Measurements from ENCODE around the gene APCDD1.
"Not testable (repeated sequence)": the region's sequence is repeated elsewhere in the genome, so short reads cannot be mapped to it uniquely, and the experiment has no call there.

APCDD1 gene

DNA sequence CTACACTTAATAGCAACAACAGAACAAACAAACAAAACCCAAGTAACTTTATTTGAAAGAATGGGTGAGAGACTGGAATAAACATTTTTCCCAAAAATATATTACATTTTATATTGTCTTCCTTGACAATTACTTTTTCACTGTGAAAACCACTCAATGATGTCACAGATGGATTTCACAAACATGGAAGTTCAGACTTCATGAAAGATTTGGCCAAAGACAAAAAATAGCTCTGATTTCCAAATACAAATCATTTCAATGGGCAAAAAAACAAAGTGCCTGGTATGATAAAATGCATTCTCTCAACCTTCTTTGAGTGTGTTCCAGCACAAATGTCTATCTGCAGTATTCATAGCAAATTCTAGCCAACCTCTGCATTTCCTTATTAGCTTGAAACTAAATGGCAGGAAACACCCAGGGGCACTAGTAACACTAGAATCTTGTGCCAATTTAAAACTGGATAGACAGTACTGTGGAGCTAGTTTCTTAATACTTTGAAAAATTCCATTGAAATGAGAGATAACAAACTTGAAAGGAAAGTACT lies 42.8 kb downstream of the APCDD1 start:
- no peak for DNase-seq

DNA sequence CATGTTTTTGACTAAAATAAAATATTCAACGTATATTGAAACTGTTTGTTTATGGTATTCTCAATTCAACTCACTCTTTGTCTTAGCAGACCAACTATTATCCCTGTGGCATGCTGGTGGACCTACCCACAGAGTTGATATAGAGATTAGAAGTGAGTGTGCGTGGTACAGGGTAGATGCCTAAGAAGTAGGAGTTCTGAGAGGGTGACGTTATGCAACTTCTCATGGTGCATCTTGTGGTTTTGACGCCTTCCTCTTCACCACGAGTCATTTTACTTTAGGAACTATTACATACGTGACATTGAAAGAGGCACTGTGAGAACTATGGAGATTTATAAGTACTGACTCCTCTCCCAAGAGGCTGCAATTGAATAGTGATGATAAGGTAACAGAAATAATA lies 44.8 kb downstream of the APCDD1 start:
- no peak for DNase-seq

DNA sequence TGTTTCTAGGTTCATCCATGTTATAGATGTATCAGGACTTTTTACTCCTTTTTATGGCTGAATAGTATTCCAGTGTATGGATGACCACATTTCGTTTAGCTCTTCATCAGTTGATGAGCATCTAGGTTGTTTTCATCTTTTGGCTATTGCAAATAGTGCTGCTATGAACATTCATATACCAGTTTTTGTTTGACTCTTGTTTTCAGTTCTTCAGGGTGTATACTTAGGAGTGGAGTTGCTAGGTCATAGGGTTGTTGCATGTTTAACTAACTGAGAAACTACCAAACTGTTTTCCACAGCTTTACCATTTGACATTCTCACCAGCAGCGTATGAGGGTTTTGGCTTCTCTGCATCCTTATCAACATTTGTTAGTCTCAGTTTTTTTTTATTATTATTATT lies 45.6 kb downstream of the APCDD1 start:
- DNase-seq: no peak

DNA sequence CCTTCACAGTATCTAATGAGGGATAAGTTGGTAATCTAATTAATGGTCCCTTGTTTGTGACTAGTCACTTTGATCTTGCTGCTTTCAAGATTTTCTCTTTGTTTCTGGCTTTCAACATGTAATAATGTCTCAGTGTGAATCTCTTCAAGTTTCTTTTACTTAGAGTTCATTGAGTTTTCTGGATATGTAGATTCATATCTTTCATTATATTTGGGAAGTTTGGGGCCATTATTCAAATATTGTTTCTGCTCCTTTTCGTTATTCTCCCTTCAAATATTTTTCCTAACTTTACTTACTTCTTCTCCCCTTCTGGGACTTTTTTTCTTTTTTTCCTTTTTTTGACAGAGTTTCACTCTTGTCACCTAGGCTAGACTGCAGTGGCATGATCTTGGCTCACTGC lies 50.3 kb downstream of the APCDD1 start:
- DNase-seq: no peak

DNA sequence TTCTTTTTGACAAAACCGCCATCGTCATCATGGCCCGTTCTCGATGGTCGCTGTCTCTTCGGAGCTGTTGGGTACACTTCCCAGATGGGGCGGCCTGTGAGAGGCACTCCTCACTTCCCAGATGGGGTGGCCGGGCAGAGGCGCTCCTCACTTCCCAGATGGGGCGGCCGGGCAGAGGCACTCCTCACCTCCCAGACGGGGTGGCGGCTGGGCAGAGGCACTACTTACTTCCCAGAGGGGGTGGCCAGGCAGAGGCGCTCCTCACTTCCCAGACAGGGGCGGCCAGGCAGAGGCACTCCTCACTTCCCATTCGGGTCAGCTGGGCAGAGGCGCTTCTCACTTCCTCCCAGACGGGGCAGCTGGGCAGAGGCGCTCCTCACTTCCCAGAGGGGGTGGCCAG lies 51.5 kb downstream of the APCDD1 start:
- not testable (repeated sequence) for DNase-seq

DNA sequence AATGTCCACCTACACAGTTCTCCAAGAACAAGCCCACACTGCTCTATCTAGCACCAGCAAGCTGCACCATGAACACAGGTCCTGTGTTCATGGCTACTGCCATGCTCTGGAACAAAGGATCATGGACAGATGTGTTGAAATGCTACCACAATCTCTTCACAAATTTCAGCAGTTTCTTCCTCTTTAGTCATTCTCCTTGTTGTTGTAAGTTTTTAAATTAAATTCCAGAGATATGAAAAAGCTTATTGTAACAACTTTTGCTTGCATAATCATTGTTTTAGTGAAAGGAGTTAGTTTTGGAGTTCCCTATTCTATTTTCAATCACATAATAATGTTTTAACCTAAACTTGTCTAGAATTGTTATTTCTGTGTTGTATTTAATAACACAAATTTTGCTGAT lies 54.2 kb downstream of the APCDD1 start:
- DNase-seq: no peak

DNA sequence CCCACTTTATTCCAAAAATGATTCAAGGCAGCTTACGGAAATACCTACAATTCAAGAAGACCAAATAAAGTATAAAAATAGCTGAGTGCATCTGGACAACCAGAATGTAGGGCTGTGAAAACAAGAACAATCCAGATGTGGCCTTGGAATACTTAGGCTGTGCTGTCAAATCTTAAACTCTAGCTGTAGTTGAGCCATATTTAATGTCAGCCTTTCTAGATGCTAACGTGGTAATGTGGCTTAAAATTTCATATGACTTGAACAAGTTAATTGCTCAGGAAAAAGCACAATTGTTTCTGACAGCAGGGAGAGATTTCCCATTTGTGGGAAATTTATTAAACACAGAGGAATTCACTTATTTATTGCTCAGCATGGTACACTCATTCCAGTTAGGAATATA lies 56.8 kb downstream of the APCDD1 start:
- DNase-seq: no peak

DNA sequence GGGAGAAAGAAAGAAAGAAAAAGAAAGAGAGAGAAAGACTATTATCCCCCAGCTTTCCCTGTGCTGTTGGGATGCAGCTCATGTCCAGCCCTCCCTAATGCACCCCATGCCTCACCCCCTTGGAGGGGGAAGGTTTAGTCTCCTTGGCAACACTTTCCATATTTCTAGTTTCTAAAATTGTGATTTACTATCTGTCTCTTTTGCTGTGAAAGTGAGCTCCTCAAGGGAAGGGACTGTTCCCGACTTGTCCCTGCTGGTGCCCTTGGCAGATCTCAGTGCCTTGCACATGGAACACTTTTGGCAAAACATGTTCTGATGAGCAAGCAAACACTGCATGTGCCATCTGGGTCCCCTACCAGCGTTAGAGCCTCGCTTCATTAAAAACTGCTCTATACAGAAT lies 59.6 kb downstream of the APCDD1 start:
- no peak for DNase-seq

DNA sequence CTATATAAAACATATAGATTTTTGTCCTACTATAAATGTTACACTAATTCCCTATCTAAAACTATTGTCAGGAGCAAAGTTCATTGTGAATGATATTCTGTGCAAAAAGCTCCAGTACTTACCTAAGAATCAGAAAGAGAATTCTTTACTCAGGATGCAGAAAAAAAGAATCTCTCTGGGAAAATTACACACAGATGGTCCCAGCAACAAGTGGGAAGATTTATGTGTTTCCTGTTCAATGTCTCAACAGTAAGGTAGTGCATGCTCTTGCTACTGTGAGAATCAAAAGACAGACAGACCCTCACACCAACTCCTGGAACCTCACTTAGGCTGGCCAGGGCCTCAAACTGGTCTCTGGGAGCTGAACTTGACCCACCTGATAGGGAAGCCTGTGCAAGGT lies 60.2 kb downstream of the APCDD1 start:
- no peak for DNase-seq

DNA sequence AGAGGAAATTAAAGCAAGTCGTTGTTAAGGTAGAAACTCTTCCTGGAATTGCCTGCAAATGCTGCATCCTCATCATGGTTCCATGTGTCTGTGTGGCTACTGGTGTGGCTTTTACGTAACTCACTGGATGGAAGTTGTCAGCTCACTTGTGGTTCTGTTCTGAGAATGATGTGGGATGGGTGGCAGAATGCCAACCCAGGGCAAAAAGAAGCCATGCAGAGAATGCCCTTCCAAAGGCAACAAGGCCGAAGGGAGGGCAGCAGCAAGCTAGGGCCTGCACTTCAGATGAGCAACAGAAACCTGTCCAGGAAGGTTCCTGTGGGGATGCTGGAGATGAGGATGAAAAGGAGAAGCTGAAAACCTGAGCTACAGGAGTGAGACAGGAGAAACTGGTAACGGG lies 61.0 kb downstream of the APCDD1 start:
- DNase-seq: no peak

DNA sequence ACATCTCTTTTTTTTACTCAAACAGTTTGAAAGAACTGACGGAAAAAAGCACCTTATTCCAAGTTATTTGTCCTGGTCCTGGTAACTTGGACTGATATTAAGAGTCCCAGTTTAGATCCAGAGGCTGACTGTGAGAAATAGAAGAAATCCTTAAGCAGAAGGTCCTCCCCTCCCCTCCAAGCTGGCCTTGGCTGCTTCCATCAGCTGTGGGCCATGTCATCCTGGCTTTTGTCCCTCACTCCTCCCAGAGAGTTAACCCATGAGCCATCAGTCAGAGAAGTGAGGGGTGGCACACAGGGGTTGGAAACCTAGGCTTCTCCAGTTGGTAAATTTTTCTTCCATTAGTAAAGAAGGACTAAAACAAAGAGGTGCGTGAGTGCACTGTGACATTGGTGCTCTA lies 61.6 kb downstream of the APCDD1 start:
- DNase-seq: no peak

DNA sequence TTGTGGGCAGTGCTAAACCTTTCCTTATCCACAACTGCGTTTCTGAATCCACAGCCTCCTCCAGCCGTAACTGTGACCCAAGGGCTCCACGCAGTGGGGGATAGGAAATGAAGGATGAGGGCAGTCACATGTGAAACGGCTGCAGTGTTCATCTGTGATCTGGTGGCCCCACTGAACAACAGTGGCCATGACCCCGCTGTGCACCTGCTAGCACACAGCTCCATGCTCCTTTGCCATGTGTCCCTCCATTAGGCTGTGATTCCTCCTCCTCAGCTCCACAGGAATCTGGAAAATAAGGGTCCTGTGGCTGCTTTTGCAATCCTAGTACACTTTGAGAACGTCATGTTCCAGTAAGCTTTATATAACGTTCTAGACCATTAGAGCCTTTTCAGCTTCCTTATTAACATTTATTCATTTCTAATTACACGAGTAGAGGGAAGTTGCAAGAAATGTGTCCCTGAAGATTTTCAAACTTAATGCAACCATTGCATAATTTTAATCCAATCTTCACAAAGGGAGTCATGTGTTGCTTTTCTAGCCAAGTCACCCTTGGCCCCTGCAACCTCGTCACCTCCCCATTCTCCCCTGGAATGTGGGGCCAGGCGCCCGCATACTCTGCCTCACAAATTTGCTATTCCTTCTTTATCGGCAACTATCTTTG lies 64.3 kb downstream of the APCDD1 start:
- no peak for DNase-seq

DNA sequence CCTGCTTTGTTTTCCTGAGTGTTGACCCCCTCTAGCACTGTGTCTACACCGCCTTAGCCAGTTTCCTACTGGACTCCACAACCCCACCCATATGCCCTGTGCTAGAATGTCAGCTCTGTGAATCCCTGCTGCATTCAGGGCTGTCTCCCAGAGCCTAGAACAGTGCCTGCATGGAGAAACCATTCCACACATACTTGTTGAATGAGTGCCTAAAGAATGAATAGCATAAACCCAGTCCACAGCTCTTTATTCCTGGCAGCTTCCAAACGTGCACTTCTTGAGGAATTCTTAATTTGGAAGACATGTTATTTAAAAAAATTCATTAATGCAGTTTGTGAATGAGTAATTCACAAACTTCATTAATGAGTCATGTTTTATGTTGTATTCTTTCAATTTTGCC lies 64.9 kb downstream of the APCDD1 start:
- no peak for DNase-seq

DNA sequence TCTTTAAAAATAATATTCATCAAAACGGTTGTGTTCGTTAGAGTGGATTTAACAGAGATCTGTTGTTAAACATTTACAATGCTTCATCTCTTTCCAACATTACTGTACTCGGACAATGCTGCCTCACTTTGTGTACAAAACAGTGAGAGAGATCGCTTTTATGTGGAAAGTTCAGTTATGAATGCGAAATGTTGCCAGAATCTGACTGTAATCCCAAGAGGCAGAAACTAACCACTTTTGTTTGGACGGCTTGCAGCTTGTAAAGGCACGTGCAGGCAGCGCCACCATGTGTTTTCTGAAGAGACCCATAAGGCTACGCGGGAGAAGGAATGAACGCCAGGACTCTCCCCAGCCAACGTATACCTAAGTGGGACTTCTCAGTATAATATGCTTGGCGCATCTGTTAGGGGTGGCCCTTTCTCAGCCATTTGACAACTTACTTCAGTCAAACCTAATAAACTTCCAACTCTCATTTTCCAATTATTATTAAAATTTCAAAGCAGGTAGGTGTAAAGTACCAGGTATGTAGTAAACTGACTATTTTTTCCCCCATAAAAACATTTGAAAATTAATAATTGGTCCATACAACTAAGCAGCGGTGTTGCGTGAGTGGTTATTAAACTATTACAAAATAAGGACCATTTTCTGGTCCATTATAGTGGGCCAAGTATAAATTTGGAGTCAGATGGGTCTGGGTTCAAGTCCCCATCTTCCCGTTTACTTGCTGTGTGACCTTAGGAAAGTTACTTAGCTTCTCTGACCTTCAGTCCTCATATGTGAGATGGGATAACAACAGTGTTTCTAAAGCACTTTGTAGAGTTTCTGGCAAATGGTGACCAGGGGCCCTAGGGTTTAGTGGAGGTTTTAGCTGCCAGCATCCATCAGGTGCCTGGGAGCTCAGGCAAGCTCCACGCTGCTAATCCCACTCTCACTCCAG lies 65.8 kb downstream of the APCDD1 start:
- peak; percentile 20 to 24 for DNase-seq

DNA sequence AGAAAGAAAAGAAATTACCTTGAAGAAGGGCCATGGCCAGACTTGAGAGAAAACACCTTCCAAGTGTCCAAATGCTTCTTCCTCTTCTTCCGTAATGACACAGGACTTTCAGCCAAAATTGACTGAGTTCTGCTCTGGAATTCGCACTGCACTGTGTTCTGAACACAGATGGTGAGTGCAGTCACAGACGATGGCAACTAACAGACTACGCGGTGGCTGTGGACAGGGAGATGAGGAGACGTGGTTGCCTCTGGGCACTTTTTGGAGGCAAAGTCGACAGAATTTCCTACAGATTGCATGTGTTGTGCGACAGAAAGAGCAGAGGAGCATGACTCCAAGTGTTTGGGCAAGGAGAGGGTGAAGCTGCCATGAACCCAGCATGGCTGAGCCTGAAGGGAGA lies 67.1 kb downstream of the APCDD1 start:
- no peak for DNase-seq

DNA sequence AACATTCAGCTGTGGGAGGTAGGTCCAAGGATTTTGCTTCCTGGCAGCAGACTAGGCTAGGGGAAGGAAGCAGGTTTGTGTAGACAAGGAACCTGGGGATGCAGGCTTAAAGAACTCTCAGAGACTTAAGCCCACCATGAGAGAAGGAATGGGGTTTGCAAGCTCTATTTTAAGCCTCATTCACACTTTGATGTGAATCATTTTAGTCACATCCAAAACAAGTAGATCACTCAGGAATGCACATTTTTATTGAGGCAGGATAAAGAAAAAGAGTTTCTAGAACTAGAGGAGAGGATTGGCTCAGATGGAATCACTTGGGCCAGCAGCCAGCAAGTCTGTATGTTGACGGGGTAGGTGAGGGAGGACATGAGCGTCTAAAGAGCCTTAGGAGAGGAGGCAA lies 68.1 kb downstream of the APCDD1 start:
- DNase-seq: no peak

DNA sequence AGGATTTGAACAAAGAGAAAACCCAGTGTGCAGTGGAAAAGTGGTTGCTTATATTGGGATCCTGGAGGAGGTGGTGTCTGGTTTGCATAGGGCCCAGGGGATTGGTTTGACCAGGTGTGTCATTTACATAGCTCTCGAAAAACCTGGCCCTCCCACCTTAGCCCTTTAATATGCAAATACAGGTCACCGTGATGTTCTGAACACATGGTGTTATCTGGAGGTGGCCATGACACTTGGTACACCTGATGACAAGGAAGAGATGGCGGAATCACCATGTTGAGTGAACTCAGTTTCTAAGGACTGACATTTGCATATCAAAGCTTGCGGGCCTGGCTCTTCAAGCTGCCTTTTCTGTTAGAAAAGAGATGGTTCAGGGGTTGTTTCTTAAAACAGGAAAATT lies 69.1 kb downstream of the APCDD1 start:
- DNase-seq: no peak

DNA sequence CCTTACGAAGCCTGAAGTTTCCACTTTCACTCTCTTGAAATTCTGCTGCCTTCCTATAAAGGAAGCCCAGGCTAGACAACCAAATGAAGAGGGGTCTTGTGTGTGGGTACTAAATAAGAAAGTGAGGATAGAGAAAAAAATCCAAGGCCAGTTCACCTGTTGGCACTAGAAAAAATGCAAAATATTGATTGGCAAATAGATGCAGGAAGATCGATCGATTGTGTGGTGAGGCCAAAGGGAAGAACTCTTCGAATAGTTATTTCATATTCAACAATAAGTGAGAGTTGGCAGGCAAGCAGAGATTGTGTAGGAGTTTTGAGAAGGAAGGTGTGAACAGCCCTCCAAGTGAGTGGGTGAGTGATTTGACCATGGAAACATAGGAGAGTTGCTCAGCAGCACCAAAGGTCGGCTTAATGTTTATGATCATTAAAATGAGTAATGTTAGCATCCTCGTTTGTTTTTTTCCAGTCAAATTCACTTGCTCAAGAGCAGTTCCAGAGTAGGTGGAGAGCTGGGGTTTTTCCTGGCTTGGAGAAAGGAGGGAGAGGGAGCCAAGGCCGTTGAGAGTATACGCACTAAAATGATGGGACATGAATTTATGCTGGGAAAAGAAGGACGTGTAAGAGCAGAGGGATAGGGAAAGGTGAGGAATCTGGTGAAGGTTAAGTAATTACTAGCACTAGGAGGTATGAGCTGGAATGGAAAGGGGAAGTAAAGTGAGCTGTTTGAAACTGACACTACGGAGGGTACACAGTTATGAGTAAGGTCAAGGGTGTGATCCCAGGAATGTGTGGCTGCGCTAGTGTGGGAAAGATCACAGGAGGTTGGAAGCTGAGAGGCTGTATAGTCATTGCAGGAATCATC lies 70.3 kb downstream of the APCDD1 start:
- no peak for DNase-seq

DNA sequence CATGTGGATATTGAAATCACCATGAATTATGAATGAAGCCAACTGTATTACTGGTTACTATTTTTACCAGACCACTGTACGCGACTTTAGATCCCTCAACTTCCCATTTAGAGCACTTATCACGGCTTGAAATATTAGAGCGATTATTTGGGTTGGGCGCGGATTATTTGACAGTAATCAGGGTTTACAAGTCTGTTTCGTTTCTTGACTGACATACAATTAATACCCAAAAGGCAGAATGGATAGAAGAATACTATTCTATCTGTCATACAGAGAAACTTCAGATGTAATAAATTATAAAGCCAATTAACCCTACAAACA lies 70.9 kb downstream of the APCDD1 start:
- DNase-seq: no peak

DNA sequence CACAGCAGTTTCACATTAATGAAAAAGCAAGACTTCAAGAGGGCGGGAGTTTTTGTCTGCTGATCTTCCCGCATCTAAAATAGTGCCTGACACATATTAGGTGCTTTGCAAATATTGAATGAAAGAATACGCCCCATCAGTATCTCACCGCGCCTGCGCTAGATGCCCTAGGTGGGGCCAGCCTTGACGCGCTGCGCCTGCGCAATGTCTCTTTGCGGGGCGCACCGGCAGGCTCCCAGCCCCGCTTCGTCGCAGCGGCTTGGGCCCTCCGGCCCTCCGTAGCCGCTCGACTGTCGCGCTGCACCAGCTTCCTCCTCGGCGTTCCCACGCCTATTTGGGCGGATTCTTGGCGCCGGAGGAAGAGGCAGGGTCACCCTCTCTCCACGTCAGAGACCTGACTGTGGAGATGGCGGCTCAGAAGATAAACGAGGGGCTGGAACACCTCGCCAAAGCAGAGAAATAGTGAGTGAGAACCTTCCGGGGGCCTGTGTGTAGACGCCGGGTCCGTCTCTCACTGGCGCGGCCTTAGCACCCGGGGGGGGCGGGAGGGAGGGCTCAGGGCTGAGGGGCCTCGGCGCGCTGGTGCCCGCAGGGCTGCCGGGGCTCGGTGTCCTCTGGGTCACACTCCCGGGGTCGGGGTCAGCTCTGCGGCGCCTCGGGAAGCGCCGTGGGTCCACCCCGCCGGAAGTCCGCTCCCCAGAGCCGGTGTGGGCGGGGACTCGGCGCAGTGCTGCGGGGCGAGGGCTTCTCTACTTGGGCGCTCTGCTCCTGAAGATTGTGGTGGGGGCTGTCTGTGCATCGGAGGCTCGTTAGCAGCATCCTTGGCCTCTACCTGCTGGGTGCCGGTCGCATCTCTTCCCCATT lies 71.5 kb downstream of the APCDD1 start, which contains the start of gene NAPG:
NAPG (plus strand) TSS at position 331 of the 864 bp plus-strand sequence; CDS start at position 407, 76 bp downstream.
- peak; percentile 69 to 80 for DNase-seq

DNA sequence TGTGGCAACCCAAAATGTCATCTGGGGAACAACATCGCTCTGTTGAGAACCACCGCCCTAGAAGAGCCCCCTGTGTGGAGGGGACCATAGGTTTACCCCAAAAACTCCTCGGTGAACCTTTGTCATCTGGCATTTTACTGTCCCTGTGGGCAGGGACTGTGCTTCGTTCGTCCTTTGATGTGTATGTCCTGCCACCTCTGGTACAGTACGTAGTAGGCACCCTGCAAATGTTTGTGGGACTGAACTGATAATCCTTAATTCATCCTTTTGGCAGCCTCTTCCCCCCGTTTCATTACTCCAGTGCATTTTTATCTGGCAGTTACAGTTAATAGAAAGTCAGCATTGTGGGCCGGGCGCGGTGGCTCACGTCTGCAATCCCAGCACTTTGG lies 72.1 kb downstream of the APCDD1 start:
- no peak for DNase-seq

DNA sequence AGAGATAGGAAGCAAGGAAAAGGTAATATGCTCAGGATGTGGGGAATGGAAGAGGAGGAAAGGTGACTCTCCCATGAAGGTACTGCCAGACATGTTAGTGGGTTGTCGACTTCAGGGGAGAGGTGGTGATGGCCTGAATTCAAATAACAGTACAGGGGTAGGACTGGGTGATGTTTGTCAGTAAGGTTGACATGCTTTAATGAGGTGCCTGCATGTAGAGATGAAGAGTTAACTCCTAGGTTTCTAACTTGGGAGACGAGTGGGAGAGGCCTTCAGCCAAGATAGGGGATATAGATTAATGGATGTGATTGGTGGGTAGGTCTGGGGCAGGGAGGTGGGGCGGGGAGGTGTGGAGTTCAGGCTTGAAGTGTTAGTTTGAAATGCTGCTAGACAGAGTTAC lies 74.0 kb downstream of the APCDD1 start:
- DNase-seq: no peak

Data from NCI-H1930 (cell line).